Measurements from ENCODE around the gene EDEM3. TPM values are rescaled to one million over a fixed set of nuclear protein-coding genes. Genes with fewer than 3 reads are reported as not detected.

EDEM3 gene
- total and polyA plus RNA-seq, 11 donors = 7.2 to 28.6 (median 17.6) TPM

GRCh38 chr1:184792450-184792969 is 37.9 kb upstream of the EDEM3 start:
- peak; percentile 84 to 96 (median 90) for ATAC-seq
- peaks cover 0 to 25% (median 14%) of the 10 kb centered on the region in 12 donors for H3K4me1 ChIP-seq
- no peaks in the 10 kb centered on the region for H3K27me3 ChIP-seq
- peak; percentile 32 to 84 (median 66) for DNase-seq
- TF ChIP-seq CTCF (IDR thresholded peaks at IDR 0.05) (no peak), POLR2A (IDR thresholded peaks at IDR 0.05) (no peak)
- intact Hi-C loops (cut with DNase I) = no loop called here
- no peaks in the 10 kb centered on the region for H3K9me3 ChIP-seq
- H3K27ac ChIP-seq = peak overlapping the region; percentile 13 to 85 (median 56)
- H3K36me3 ChIP-seq = peaks cover 0 to 59% (median 30%) of the 10 kb centered on the region in 9 donors
- no peak overlapping the region for H3K4me3 ChIP-seq
- 14 to 34% (median 24%) methylated on average over 5 of the region's 5 CpGs for WGBS, 4 donors

DNA sequence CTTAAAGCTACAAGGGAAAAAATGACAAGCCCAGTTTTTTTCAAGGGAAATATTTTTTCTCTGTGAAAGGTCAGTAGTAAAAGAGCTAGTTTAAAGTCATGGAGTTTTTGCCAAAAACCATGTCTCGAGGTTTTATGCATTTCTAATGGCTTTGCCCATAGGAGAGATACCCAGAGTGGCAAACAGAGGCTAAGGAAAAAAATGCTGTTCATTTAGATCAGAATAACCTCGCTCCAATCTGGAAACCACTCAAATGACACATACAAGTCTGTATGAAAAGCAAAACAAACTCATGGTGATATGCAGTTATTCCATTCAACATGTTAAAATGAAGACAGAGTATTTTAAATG is 36.9 kb upstream of the EDEM3 start:
- no peaks in the 10 kb centered on the region for H3K9me3 ChIP-seq
- ATAC-seq = no peak
- H3K27me3 ChIP-seq = no peaks in the 10 kb centered on the region
- intact Hi-C loops (cut with DNase I) = no loop called here
- TF ChIP-seq POLR2A (IDR thresholded peaks at IDR 0.05) (no peak), CTCF (IDR thresholded peaks at IDR 0.05) (no peak)
- peaks cover 0 to 25% (median 14%) of the 10 kb centered on the region in 12 donors for H3K4me1 ChIP-seq
- WGBS, 4 donors = 65 to 87% (median 74%) methylated on average over 2 of the region's 2 CpGs
- peak overlapping the region in 2 of 12 donors; percentile 22 to 74 for H3K27ac ChIP-seq
- H3K4me3 ChIP-seq = no peak overlapping the region
- H3K36me3 ChIP-seq = peaks cover 0 to 49% (median 20%) of the 10 kb centered on the region in 9 donors
- DNase-seq = no peak

DNA sequence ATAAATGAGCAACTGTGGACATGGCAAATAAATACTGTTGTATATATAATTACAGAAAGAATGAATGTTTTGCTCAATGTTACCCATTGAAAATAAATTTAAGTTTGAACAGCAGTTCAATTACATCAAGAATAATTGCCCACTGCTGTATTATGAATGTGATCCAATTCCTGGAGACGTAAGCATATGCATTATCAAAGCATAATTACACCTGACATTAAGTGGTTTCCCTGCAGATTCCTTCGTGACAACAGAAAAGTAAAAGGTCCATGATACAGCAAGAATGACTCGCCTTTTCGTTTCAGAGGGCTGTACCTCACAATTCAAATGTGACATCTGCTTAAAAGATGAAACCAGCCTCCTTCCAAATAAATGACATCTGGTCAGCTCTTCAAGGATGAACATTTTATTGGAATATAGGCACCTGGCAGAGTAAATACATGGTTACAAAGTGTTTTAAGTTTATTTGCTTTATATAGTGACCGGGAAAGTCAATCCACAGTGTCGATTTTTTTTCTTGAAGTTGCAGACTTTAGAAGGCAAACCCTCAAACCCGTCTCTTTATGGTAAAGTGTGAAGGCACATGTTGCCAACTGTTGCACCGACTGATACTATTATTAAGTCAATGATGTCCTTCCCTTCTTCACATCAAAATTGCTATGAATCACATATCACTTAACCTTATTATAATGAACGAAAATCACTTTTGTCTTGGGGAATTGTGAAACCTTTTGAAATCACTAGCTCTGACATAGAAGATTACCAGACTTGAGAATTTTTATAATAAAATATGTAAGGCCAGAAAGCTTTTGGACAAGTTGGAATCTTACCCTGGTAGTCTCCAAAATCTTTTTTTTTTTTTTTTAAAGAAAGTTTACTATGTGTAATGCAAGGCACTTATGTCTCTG is 36.2 kb upstream of the EDEM3 start:
- no peaks in the 10 kb centered on the region for H3K9me3 ChIP-seq
- no peaks in the 10 kb centered on the region for H3K27me3 ChIP-seq
- intact Hi-C loops (cut with DNase I) = no loop called here
- H3K36me3 ChIP-seq = peaks cover 0 to 43% (median 14%) of the 10 kb centered on the region in 9 donors
- ATAC-seq = no peak
- peaks cover 0 to 25% (median 14%) of the 10 kb centered on the region in 12 donors for H3K4me1 ChIP-seq
- DNase-seq = no peak
- TF ChIP-seq POLR2A (IDR thresholded peaks at IDR 0.05) (no peak), CTCF (IDR thresholded peaks at IDR 0.05) (no peak)
- H3K27ac ChIP-seq = peak overlapping the region in 1 of 12 donors; percentile 22
- WGBS, 4 donors = 75 to 80% (median 77%) methylated on average over 9 of the region's 9 CpGs
- no peak overlapping the region for H3K4me3 ChIP-seq

DNA sequence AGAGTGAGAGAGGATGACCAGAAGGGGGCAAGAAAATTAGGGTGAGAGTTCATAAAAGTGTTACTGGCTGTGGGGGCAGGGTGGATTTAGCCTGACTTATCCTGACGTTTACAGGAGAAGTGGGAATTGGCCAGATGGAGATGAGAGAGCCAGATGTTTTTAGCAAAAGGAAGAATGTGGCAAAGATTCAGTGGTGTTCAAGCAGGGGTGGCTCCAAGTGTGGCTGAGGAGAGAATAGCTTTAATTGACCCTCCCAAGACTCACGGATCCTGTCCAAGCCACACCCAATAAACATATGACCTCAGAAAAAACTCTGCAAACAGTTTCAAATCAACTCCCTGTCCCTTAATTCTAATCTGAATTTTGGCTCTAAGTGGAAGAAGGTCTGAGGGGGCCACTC is 35.2 kb upstream of the EDEM3 start:
- ATAC-seq = no peak
- H3K36me3 ChIP-seq = peaks cover 0 to 33% (median 5%) of the 10 kb centered on the region in 9 donors
- intact Hi-C loops (cut with DNase I) = no loop called here
- H3K4me3 ChIP-seq = no peak overlapping the region
- no peak overlapping the region for H3K27ac ChIP-seq
- no peak for DNase-seq
- TF ChIP-seq POLR2A (IDR thresholded peaks at IDR 0.05) (no peak), CTCF (IDR thresholded peaks at IDR 0.05) (no peak)
- H3K4me1 ChIP-seq = peaks cover 0 to 25% (median 14%) of the 10 kb centered on the region in 12 donors
- no peaks in the 10 kb centered on the region for H3K27me3 ChIP-seq
- peaks cover 0 to 5% (median 0%) of the 10 kb centered on the region in 12 donors for H3K9me3 ChIP-seq
- 29 to 39% (median 32%) methylated on average over 2 of the region's 2 CpGs for WGBS, 4 donors

Data from heart left ventricle (tissue), 16 donors.